Measurements from ENCODE around the gene SLC41A3.

SLC41A3 gene

DNA sequence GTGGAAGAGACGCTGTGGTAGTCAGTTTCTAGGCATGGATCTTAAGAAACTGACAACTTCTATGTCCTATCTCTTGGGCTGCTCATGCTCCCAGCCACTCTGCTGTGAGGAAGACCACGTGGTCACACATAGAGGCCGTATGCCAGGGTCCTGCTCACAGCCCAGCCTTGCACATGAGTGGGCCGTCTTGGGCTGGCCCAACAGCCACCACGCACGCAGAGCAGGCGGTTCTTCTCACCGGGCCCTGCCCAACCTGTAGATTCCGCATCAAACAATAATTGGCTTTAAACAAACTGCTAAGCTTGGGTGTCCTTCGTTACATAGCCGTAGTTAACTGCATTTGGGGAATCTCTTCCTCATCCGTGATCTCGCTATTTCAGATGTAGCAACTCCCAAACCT lies 26.0 kb downstream of the SLC41A3 start:
- H3K27ac ChIP-seq (ENCODE audit: insufficient read depth in 1 of 2, low read depth in 1 of 2, low read length in 2 of 2, poor library complexity in 1 of 2, severe bottlenecking in 2 of 2), result no peak overlapping the region
- ChIA-PET CTCF (no interaction called here), POLR2A (no interaction called here)
- no peaks in the 10 kb centered on the region for H3K27me3 ChIP-seq (replicated peaks in 2 of 5; ENCODE audit: control insufficient read depth in 4 of 5, insufficient read depth in 5 of 5, low read length in 4 of 5)
- 98% methylated on average over 12 of the region's 13 CpGs for WGBS (ENCODE audit: insufficient coverage)
- H3K9me3 ChIP-seq (ENCODE audit: control extremely low read depth in 1 of 5, control insufficient read depth in 4 of 5, insufficient read depth in 2 of 5, low read depth in 1 of 5, low read length in 4 of 5), result no peaks in the 10 kb centered on the region
- peaks cover 0 to 2% (median 1%) of the 10 kb centered on the region in 4 experiments for H3K4me1 ChIP-seq (ENCODE audit: control extremely low read depth in 1 of 4, control insufficient read depth in 4 of 4, insufficient read depth in 4 of 4, low read length in 3 of 4)
- H3K4me3 ChIP-seq (ENCODE audit: control insufficient read depth in 1 of 7, extremely low read depth in 1 of 7, insufficient read depth in 4 of 7, low read depth in 2 of 7, low read length in 6 of 7), result no peak overlapping the region
- peaks cover 0 to 9% (median 0%) of the 10 kb centered on the region in 4 experiments for H3K36me3 ChIP-seq (ENCODE audit: control insufficient read depth in 4 of 4, insufficient read depth in 4 of 4, low read length in 3 of 4)
- DNase-seq, result no peak

DNA sequence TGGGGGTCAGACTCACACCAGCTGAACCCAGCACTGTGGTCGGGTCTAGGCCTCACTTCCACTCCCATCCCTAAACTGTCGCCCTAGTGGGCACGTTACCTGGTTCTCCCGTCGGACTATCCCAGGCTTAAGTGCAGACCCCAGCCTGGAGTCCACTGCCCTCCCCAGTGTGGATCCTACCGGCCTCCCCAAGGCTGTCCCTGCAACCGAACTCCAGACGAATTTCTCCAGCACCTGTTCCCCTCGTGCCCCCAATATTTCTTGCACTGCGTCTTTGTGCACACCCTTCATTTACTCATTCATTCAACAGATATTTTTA lies 26.5 kb downstream of the SLC41A3 start:
- no peaks in the 10 kb centered on the region for H3K9me3 ChIP-seq (ENCODE audit: control extremely low read depth in 1 of 5, control insufficient read depth in 4 of 5, insufficient read depth in 2 of 5, low read depth in 1 of 5, low read length in 4 of 5)
- peaks cover 0 to 4% (median 0%) of the 10 kb centered on the region in 4 experiments for H3K36me3 ChIP-seq (ENCODE audit: control insufficient read depth in 4 of 4, insufficient read depth in 4 of 4, low read length in 3 of 4)
- H3K27me3 ChIP-seq (replicated peaks in 2 of 5; ENCODE audit: control insufficient read depth in 4 of 5, insufficient read depth in 5 of 5, low read length in 4 of 5), result no peaks in the 10 kb centered on the region
- H3K4me1 ChIP-seq (ENCODE audit: control extremely low read depth in 1 of 4, control insufficient read depth in 4 of 4, insufficient read depth in 4 of 4, low read length in 3 of 4), result peaks cover 0 to 7% (median 5%) of the 10 kb centered on the region in 4 experiments
- POLR2A ChIA-PET, result no interaction called here
- DNase-seq, result no peak
- WGBS (ENCODE audit: insufficient coverage), result 93% methylated on average over 6 of the region's 10 CpGs
- no peak overlapping the region for H3K4me3 ChIP-seq (ENCODE audit: control insufficient read depth in 1 of 7, extremely low read depth in 1 of 7, insufficient read depth in 4 of 7, low read depth in 2 of 7, low read length in 6 of 7)
- no peak overlapping the region for H3K27ac ChIP-seq (ENCODE audit: insufficient read depth in 1 of 2, low read depth in 1 of 2, low read length in 2 of 2, poor library complexity in 1 of 2, severe bottlenecking in 2 of 2)
- CTCF ChIA-PET, result no interaction called here

DNA sequence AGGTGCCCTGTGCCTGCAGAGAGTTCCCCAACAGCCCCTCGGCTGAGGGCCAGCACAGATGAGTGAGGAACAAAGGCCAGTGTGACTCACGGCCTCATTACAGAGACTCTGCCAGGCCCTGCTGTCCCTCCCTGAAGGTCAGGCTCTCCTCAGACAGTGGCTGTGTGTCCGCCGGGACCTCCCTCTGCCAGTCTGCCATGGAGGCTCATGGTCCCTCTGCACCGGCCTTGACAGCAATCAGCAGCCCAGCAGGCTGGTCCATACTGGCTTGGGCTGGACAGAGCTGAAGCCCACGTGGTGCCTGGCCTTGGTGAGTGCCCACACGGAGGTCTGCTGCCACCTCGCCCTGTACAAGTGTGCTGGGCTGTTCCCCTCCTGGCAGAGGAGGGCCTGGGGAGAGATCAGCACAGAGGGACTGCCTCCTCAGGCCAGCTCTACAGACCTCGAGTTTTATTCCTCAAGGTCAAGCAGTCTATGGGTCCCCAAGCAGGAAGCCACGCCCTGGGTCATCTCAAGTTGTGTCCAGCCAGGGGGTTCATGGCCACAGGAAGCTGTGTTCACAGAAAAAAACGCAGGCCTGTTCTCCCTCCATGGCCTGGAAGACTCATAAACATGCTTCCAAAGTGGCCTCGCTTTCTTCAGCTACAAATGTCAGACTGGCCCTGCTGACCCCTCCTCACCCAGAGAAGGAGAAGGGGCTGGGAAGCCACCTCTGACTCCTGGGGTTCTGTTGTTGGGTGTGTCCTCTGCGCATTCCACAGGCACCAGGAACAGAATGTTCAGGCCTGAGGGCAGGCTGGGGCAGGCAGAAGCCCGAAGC lies 27.0 kb downstream of the SLC41A3 start:
- Histone ChIP-seq H3K4me3 (ENCODE audit: control insufficient read depth in 1 of 7, extremely low read depth in 1 of 7, insufficient read depth in 4 of 7, low read depth in 2 of 7, low read length in 6 of 7) (no peak overlapping the region), H3K27ac (ENCODE audit: insufficient read depth in 1 of 2, low read depth in 1 of 2, low read length in 2 of 2, poor library complexity in 1 of 2, severe bottlenecking in 2 of 2) (no peak overlapping the region), H3K27me3 (replicated peaks in 2 of 5; ENCODE audit: control insufficient read depth in 4 of 5, insufficient read depth in 5 of 5, low read length in 4 of 5) (no peaks in the 10 kb centered on the region), H3K36me3 (ENCODE audit: control insufficient read depth in 4 of 4, insufficient read depth in 4 of 4, low read length in 3 of 4) (peaks cover 0 to 4% (median 0%) of the 10 kb centered on the region in 4 experiments), H3K9me3 (ENCODE audit: control extremely low read depth in 1 of 5, control insufficient read depth in 4 of 5, insufficient read depth in 2 of 5, low read depth in 1 of 5, low read length in 4 of 5) (no peaks in the 10 kb centered on the region), H3K4me1 (ENCODE audit: control extremely low read depth in 1 of 4, control insufficient read depth in 4 of 4, insufficient read depth in 4 of 4, low read length in 3 of 4) (peaks cover 0 to 13% (median 11%) of the 10 kb centered on the region in 4 experiments)
- DNase-seq, result no peak
- CTCF ChIA-PET, result no interaction called here
- POLR2A ChIA-PET, result no interaction called here
- WGBS (ENCODE audit: insufficient coverage), result 94% methylated on average over 14 of the region's 14 CpGs

DNA sequence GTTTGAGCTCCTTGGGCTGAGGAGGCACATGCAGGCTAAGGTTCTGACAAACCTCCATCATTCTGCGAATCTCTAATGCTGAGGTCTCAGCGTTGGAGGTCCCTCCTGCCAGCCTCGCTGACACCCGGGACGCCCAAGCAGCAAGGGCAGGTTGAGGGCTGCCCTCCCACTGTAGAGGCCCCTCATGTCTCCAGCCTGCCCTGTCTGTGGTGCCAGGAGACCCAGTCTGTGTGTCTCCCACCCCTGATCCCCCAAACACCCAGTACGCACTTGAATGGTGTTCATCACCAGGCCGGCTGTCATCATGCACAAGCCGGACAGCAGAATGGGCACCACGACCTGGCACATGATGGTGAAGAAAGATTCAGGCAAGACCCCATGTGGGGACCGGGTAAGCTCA lies 27.8 kb downstream of the SLC41A3 start:
- WGBS (ENCODE audit: insufficient coverage), result 97% methylated on average over 10 of the region's 10 CpGs
- no peak for DNase-seq
- H3K36me3 ChIP-seq (ENCODE audit: control insufficient read depth in 4 of 4, insufficient read depth in 4 of 4, low read length in 3 of 4), result peaks cover 0 to 4% (median 0%) of the 10 kb centered on the region in 4 experiments
- H3K27ac ChIP-seq (ENCODE audit: insufficient read depth in 1 of 2, low read depth in 1 of 2, low read length in 2 of 2, poor library complexity in 1 of 2, severe bottlenecking in 2 of 2), result no peak overlapping the region
- no peaks in the 10 kb centered on the region for H3K27me3 ChIP-seq (replicated peaks in 2 of 5; ENCODE audit: control insufficient read depth in 4 of 5, insufficient read depth in 5 of 5, low read length in 4 of 5)
- ChIA-PET CTCF (no interaction called here), POLR2A (no interaction called here)
- H3K4me3 ChIP-seq (ENCODE audit: control insufficient read depth in 1 of 7, extremely low read depth in 1 of 7, insufficient read depth in 4 of 7, low read depth in 2 of 7, low read length in 6 of 7), result no peak overlapping the region
- no peaks in the 10 kb centered on the region for H3K9me3 ChIP-seq (ENCODE audit: control extremely low read depth in 1 of 5, control insufficient read depth in 4 of 5, insufficient read depth in 2 of 5, low read depth in 1 of 5, low read length in 4 of 5)
- H3K4me1 ChIP-seq (ENCODE audit: control extremely low read depth in 1 of 4, control insufficient read depth in 4 of 4, insufficient read depth in 4 of 4, low read length in 3 of 4), result peaks cover 0 to 14% (median 11%) of the 10 kb centered on the region in 4 experiments

GRCh38 chr3:126054870-126055269 lies 29.1 kb downstream of the SLC41A3 start:
- no peak overlapping the region for H3K27ac ChIP-seq (ENCODE audit: insufficient read depth in 1 of 2, low read depth in 1 of 2, low read length in 2 of 2, poor library complexity in 1 of 2, severe bottlenecking in 2 of 2)
- 100% methylated on average over 4 of the region's 5 CpGs for whole genome bisulfite sequencing (ENCODE audit: insufficient coverage)
- no peak overlapping the region for H3K4me3 ChIP-seq (ENCODE audit: control insufficient read depth in 1 of 7, extremely low read depth in 1 of 7, insufficient read depth in 4 of 7, low read depth in 2 of 7, low read length in 6 of 7)
- CTCF ChIA-PET, result no interaction called here
- peaks cover 0 to 14% (median 11%) of the 10 kb centered on the region in 4 experiments for H3K4me1 ChIP-seq (ENCODE audit: control extremely low read depth in 1 of 4, control insufficient read depth in 4 of 4, insufficient read depth in 4 of 4, low read length in 3 of 4)
- peaks cover 0 to 11% (median 2%) of the 10 kb centered on the region in 4 experiments for H3K36me3 ChIP-seq (ENCODE audit: control insufficient read depth in 4 of 4, insufficient read depth in 4 of 4, low read length in 3 of 4)
- POLR2A ChIA-PET, result no interaction called here
- H3K27me3 ChIP-seq (replicated peaks in 2 of 5; ENCODE audit: control insufficient read depth in 4 of 5, insufficient read depth in 5 of 5, low read length in 4 of 5), result no peaks in the 10 kb centered on the region
- H3K9me3 ChIP-seq (ENCODE audit: control extremely low read depth in 1 of 5, control insufficient read depth in 4 of 5, insufficient read depth in 2 of 5, low read depth in 1 of 5, low read length in 4 of 5), result no peaks in the 10 kb centered on the region
- DNase-seq, result no peak

DNA sequence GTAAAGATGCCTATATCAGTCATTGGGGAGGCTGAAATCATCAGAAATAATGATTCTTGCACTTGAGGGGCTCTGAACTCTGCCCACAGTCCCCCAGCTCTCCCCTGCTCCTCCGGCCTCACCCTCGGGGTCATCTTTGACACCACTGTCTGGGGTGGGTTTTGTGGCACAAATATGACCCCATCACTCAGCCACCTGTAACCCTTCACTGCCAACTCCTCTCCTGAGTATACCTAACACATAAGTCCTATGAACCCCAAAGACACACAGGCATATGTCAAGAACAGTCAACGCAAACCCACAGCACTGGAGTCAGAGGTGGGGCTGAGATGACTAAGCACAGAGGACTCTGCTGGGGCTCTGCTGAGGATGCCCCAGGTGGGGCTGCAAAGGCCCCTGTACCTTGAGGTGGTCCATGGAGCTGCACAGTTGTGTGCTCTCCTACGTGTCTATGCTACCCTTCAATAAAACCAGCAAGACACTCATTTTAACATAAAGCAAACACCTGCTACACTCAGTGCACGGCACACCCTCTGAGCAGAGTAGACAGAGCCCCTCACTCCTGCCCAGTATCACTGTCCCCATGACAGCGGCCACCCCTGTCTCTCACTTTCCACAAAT lies 29.9 kb downstream of the SLC41A3 start:
- peaks cover 0 to 11% (median 3%) of the 10 kb centered on the region in 4 experiments for H3K36me3 ChIP-seq (ENCODE audit: control insufficient read depth in 4 of 4, insufficient read depth in 4 of 4, low read length in 3 of 4)
- WGBS (ENCODE audit: insufficient coverage), result 100% methylated on average over 6 of the region's 6 CpGs
- H3K27me3 ChIP-seq (replicated peaks in 2 of 5; ENCODE audit: control insufficient read depth in 4 of 5, insufficient read depth in 5 of 5, low read length in 4 of 5), result no peaks in the 10 kb centered on the region
- H3K27ac ChIP-seq (ENCODE audit: insufficient read depth in 1 of 2, low read depth in 1 of 2, low read length in 2 of 2, poor library complexity in 1 of 2, severe bottlenecking in 2 of 2), result no peak overlapping the region
- peaks cover 0 to 14% (median 11%) of the 10 kb centered on the region in 4 experiments for H3K4me1 ChIP-seq (ENCODE audit: control extremely low read depth in 1 of 4, control insufficient read depth in 4 of 4, insufficient read depth in 4 of 4, low read length in 3 of 4)
- ChIA-PET CTCF (no interaction called here), POLR2A (no interaction called here)
- DNase-seq, result no peak
- no peak overlapping the region for H3K4me3 ChIP-seq (ENCODE audit: control insufficient read depth in 1 of 7, extremely low read depth in 1 of 7, insufficient read depth in 4 of 7, low read depth in 2 of 7, low read length in 6 of 7)
- H3K9me3 ChIP-seq (ENCODE audit: control extremely low read depth in 1 of 5, control insufficient read depth in 4 of 5, insufficient read depth in 2 of 5, low read depth in 1 of 5, low read length in 4 of 5), result no peaks in the 10 kb centered on the region

DNA sequence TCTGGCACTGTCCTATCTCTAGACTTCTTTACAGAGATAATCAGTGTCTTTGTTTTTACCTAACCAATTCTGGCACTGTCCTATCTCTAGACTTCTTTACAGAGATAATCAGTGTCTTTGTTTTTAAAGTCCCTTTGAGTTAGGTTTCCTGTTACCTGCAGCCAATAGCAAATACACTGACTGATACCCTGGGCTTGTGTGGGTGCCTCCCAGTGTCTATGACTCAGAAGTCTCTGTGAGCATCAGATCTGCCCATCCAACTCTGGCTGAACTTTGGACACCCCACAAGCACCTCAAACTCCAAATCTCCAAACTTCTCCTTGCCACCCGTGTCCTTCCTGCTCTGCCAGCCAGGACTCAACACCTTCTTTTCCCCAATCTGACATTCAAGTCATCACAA lies 30.4 kb downstream of the SLC41A3 start:
- ChIA-PET CTCF (no interaction called here), POLR2A (no interaction called here)
- 75% methylated on average over 1 of the region's 1 CpG for WGBS (ENCODE audit: insufficient coverage)
- H3K4me1 ChIP-seq (ENCODE audit: control extremely low read depth in 1 of 4, control insufficient read depth in 4 of 4, insufficient read depth in 4 of 4, low read length in 3 of 4), result peaks cover 0 to 14% (median 11%) of the 10 kb centered on the region in 4 experiments
- no peaks in the 10 kb centered on the region for H3K9me3 ChIP-seq (ENCODE audit: control extremely low read depth in 1 of 5, control insufficient read depth in 4 of 5, insufficient read depth in 2 of 5, low read depth in 1 of 5, low read length in 4 of 5)
- peaks cover 0 to 10% (median 3%) of the 10 kb centered on the region in 4 experiments for H3K36me3 ChIP-seq (ENCODE audit: control insufficient read depth in 4 of 4, insufficient read depth in 4 of 4, low read length in 3 of 4)
- no peak for DNase-seq
- H3K4me3 ChIP-seq (ENCODE audit: control insufficient read depth in 1 of 7, extremely low read depth in 1 of 7, insufficient read depth in 4 of 7, low read depth in 2 of 7, low read length in 6 of 7), result no peak overlapping the region
- no peaks in the 10 kb centered on the region for H3K27me3 ChIP-seq (replicated peaks in 2 of 5; ENCODE audit: control insufficient read depth in 4 of 5, insufficient read depth in 5 of 5, low read length in 4 of 5)
- H3K27ac ChIP-seq (ENCODE audit: insufficient read depth in 1 of 2, low read depth in 1 of 2, low read length in 2 of 2, poor library complexity in 1 of 2, severe bottlenecking in 2 of 2), result no peak overlapping the region

All from common myeloid progenitor, CD34-positive (primary cell).